Measurements from ENCODE around the gene RSKR.

The RSKR gene

GRCh38 chr17:28575126-28575795 lies 38.7 kb downstream of the RSKR start:
- no peak overlapping the region for H3K27ac ChIP-seq (ENCODE audit: low read depth, low read length)
- no peaks in the 10 kb centered on the region for H3K27me3 ChIP-seq (ENCODE audit: control insufficient read depth in 1 of 2, insufficient read depth in 2 of 2, low read length in 2 of 2)
- H3K36me3 ChIP-seq (ENCODE audit: insufficient read depth, low read length): no peaks in the 10 kb centered on the region
- no peaks in the 10 kb centered on the region for H3K9me3 ChIP-seq (ENCODE audit: low read length)
- H3K4me1 ChIP-seq (ENCODE audit: insufficient read depth, low read length): peaks cover 13% of the 10 kb centered on the region
- H3K9ac ChIP-seq (ENCODE audit: low read length): no peak overlapping the region
- H3K4me3 ChIP-seq (ENCODE audit: low read depth in 1 of 2, low read length in 2 of 2): no peak overlapping the region

- H3K4me3 ChIP-seq (ENCODE audit: low read depth in 1 of 2, low read length in 2 of 2): no peak overlapping the region
- peaks cover 13% of the 10 kb centered on the region for H3K4me1 ChIP-seq (ENCODE audit: insufficient read depth, low read length)
- H3K9me3 ChIP-seq (ENCODE audit: low read length): no peaks in the 10 kb centered on the region
- no peak overlapping the region for H3K9ac ChIP-seq (ENCODE audit: low read length)
- H3K27ac ChIP-seq (ENCODE audit: low read depth, low read length): no peak overlapping the region
- H3K27me3 ChIP-seq (ENCODE audit: control insufficient read depth in 1 of 2, insufficient read depth in 2 of 2, low read length in 2 of 2): no peaks in the 10 kb centered on the region
- no peaks in the 10 kb centered on the region for H3K36me3 ChIP-seq (ENCODE audit: insufficient read depth, low read length)
Observed at GRCh38 chr17:28574526-28574925, 39.5 kb downstream of the RSKR start.

GRCh38 chr17:28573966-28574480 lies 40.0 kb downstream of the RSKR start:
- H3K9me3 ChIP-seq (ENCODE audit: low read length): no peaks in the 10 kb centered on the region

GRCh38 chr17:28573521-28573920 lies 40.5 kb downstream of the RSKR start:
- no peak overlapping the region for H3K9ac ChIP-seq (ENCODE audit: low read length)

More at GRCh38 chr17:28573966-28574480, 40.0 kb downstream of the RSKR start:
- no peak overlapping the region for H3K27ac ChIP-seq (ENCODE audit: low read depth, low read length)
- H3K27me3 ChIP-seq (ENCODE audit: control insufficient read depth in 1 of 2, insufficient read depth in 2 of 2, low read length in 2 of 2): no peaks in the 10 kb centered on the region
- H3K36me3 ChIP-seq (ENCODE audit: insufficient read depth, low read length): no peaks in the 10 kb centered on the region
- peaks cover 13% of the 10 kb centered on the region for H3K4me1 ChIP-seq (ENCODE audit: insufficient read depth, low read length)
- no peak overlapping the region for H3K4me3 ChIP-seq (ENCODE audit: low read depth in 1 of 2, low read length in 2 of 2)
- H3K9ac ChIP-seq (ENCODE audit: low read length): no peak overlapping the region

GRCh38 chr17:28573040-28573380 lies 41.0 kb downstream of the RSKR start:
- peaks cover 13% of the 10 kb centered on the region for H3K4me1 ChIP-seq (ENCODE audit: insufficient read depth, low read length)
- H3K27ac ChIP-seq (ENCODE audit: low read depth, low read length): no peak overlapping the region
- H3K9me3 ChIP-seq (ENCODE audit: low read length): no peaks in the 10 kb centered on the region
- no peaks in the 10 kb centered on the region for H3K27me3 ChIP-seq (ENCODE audit: control insufficient read depth in 1 of 2, insufficient read depth in 2 of 2, low read length in 2 of 2)
- H3K4me3 ChIP-seq (ENCODE audit: low read depth in 1 of 2, low read length in 2 of 2): no peak overlapping the region
- no peaks in the 10 kb centered on the region for H3K36me3 ChIP-seq (ENCODE audit: insufficient read depth, low read length)
- H3K9ac ChIP-seq (ENCODE audit: low read length): no peak overlapping the region

More at GRCh38 chr17:28573521-28573920, 40.5 kb downstream of the RSKR start:
- no peaks in the 10 kb centered on the region for H3K9me3 ChIP-seq (ENCODE audit: low read length)
- no peaks in the 10 kb centered on the region for H3K36me3 ChIP-seq (ENCODE audit: insufficient read depth, low read length)
- no peaks in the 10 kb centered on the region for H3K27me3 ChIP-seq (ENCODE audit: control insufficient read depth in 1 of 2, insufficient read depth in 2 of 2, low read length in 2 of 2)
- H3K4me1 ChIP-seq (ENCODE audit: insufficient read depth, low read length): peaks cover 13% of the 10 kb centered on the region
- no peak overlapping the region for H3K4me3 ChIP-seq (ENCODE audit: low read depth in 1 of 2, low read length in 2 of 2)
- H3K27ac ChIP-seq (ENCODE audit: low read depth, low read length): no peak overlapping the region

- Histone ChIP-seq H3K4me1 (ENCODE audit: insufficient read depth, low read length) (peaks cover 13% of the 10 kb centered on the region), H3K9ac (ENCODE audit: low read length) (peak overlapping the region; percentile 56), H3K27me3 (ENCODE audit: control insufficient read depth in 1 of 2, insufficient read depth in 2 of 2, low read length in 2 of 2) (no peaks in the 10 kb centered on the region), H3K27ac (ENCODE audit: low read depth, low read length) (peak overlapping the region; percentile 79), H3K36me3 (ENCODE audit: insufficient read depth, low read length) (peaks cover under 1% of the 10 kb centered on the region), H3K9me3 (ENCODE audit: low read length) (no peaks in the 10 kb centered on the region), H3K4me3 (ENCODE audit: low read depth in 1 of 2, low read length in 2 of 2) (peak overlapping the region; percentile 66 to 88)
Observed at GRCh38 chr17:28572259-28573039, 41.5 kb downstream of the RSKR start.

- H3K9ac ChIP-seq (ENCODE audit: low read length): peak within 1 kb of the TSS; percentile 94
- no peaks in the 10 kb centered on the region for H3K9me3 ChIP-seq (ENCODE audit: low read length)
- peak within 1 kb of the TSS; percentile 66 to 88 for H3K4me3 ChIP-seq (ENCODE audit: low read depth in 1 of 2, low read length in 2 of 2)
- peak within 1 kb of the TSS; percentile 79 for H3K27ac ChIP-seq (ENCODE audit: low read depth, low read length)
- peaks cover 7% of the 10 kb centered on the region for H3K4me1 ChIP-seq (ENCODE audit: insufficient read depth, low read length)
- H3K36me3 ChIP-seq (ENCODE audit: insufficient read depth, low read length): peaks cover 6% of the 10 kb centered on the region
- no peaks in the 10 kb centered on the region for H3K27me3 ChIP-seq (ENCODE audit: control insufficient read depth in 1 of 2, insufficient read depth in 2 of 2, low read length in 2 of 2)
Observed at GRCh38 chr17:28571361-28572122, 42.4 kb downstream of the RSKR start, which contains the start of gene PIGS. Gene PIGS, minus strand, starts transcription at chr17:28571524. Its CDS starts 28 bp downstream, at chr17:28571496.

GRCh38 chr17:28570716-28571360 lies 43.1 kb downstream of the RSKR start:
- Histone ChIP-seq H3K9me3 (ENCODE audit: low read length) (no peaks in the 10 kb centered on the region), H3K4me3 (ENCODE audit: low read depth in 1 of 2, low read length in 2 of 2) (peak overlapping the region; percentile 66 to 88), H3K27ac (ENCODE audit: low read depth, low read length) (peak overlapping the region; percentile 75), H3K36me3 (ENCODE audit: insufficient read depth, low read length) (peaks cover 6% of the 10 kb centered on the region), H3K9ac (ENCODE audit: low read length) (peak overlapping the region; percentile 94), H3K4me1 (ENCODE audit: insufficient read depth, low read length) (peaks cover 7% of the 10 kb centered on the region), H3K27me3 (ENCODE audit: control insufficient read depth in 1 of 2, insufficient read depth in 2 of 2, low read length in 2 of 2) (no peaks in the 10 kb centered on the region)

GRCh38 chr17:28569446-28569845 lies 44.5 kb downstream of the RSKR start:
- no peak overlapping the region for H3K9ac ChIP-seq (ENCODE audit: low read length)
- H3K9me3 ChIP-seq (ENCODE audit: low read length): no peaks in the 10 kb centered on the region

GRCh38 chr17:28567604-28568003 lies 46.4 kb downstream of the RSKR start:
- Histone ChIP-seq H3K9ac (ENCODE audit: low read length) (no peak overlapping the region), H3K4me1 (ENCODE audit: insufficient read depth, low read length) (peaks cover 7% of the 10 kb centered on the region), H3K4me3 (ENCODE audit: low read depth in 1 of 2, low read length in 2 of 2) (no peak overlapping the region), H3K9me3 (ENCODE audit: low read length) (no peaks in the 10 kb centered on the region), H3K36me3 (ENCODE audit: insufficient read depth, low read length) (peaks cover 15% of the 10 kb centered on the region), H3K27me3 (ENCODE audit: control insufficient read depth in 1 of 2, insufficient read depth in 2 of 2, low read length in 2 of 2) (no peaks in the 10 kb centered on the region), H3K27ac (ENCODE audit: low read depth, low read length) (no peak overlapping the region)

More at GRCh38 chr17:28569446-28569845, 44.5 kb downstream of the RSKR start:
- peaks cover 6% of the 10 kb centered on the region for H3K36me3 ChIP-seq (ENCODE audit: insufficient read depth, low read length)
- no peak overlapping the region for H3K4me3 ChIP-seq (ENCODE audit: low read depth in 1 of 2, low read length in 2 of 2)
- H3K4me1 ChIP-seq (ENCODE audit: insufficient read depth, low read length): peaks cover 7% of the 10 kb centered on the region
- no peak overlapping the region for H3K27ac ChIP-seq (ENCODE audit: low read depth, low read length)
- no peaks in the 10 kb centered on the region for H3K27me3 ChIP-seq (ENCODE audit: control insufficient read depth in 1 of 2, insufficient read depth in 2 of 2, low read length in 2 of 2)

GRCh38 chr17:28563475-28563874 lies 50.5 kb downstream of the RSKR start:
- H3K36me3 ChIP-seq (ENCODE audit: insufficient read depth, low read length): peaks cover 29% of the 10 kb centered on the region
- H3K27me3 ChIP-seq (ENCODE audit: control insufficient read depth in 1 of 2, insufficient read depth in 2 of 2, low read length in 2 of 2): no peaks in the 10 kb centered on the region
- H3K4me1 ChIP-seq (ENCODE audit: insufficient read depth, low read length): no peaks in the 10 kb centered on the region
- H3K9ac ChIP-seq (ENCODE audit: low read length): no peak overlapping the region
- no peak overlapping the region for H3K4me3 ChIP-seq (ENCODE audit: low read depth in 1 of 2, low read length in 2 of 2)
- H3K27ac ChIP-seq (ENCODE audit: low read depth, low read length): no peak overlapping the region
- no peaks in the 10 kb centered on the region for H3K9me3 ChIP-seq (ENCODE audit: low read length)
